Neural progenitor cell (in vitro differentiated cells): ENCODE data around the gene TAF4. TPM values are rescaled to one million over a fixed set of nuclear protein-coding genes. Genes with fewer than 3 reads are reported as not detected.

Experiments
- DNase-seq: peaks from one replicate; pipeline ENCODE4 v3.0.0-alpha.2; 2016; ENCODE audit warnings: low spot score
- H2AFZ ChIP-seq: fragments of 200-600 bp; sonication (generic); replicated peaks from 2 replicates; pipeline ENCODE4 v1.6.1; 2016; ENCODE audit warnings: antibody characterized with exemption
- H3F3A ChIP-seq: fragments of 200-600 bp; sonication (generic); 2 replicates; pipeline ENCODE4 v1.6.1; 2016; ENCODE audit warnings: antibody characterized with exemption, low read depth
- H3K27ac ChIP-seq: fragments of 200-600 bp; sonication (generic); 2 replicates; pipeline ENCODE4 v1.5.1; 2016; ENCODE audit warnings: mild to moderate bottlenecking
- H3K27me3 ChIP-seq: fragments of 200-600 bp; sonication (generic); 2 replicates; pipeline ENCODE4 v1.6.1; 2016; ENCODE audit warnings: mild to moderate bottlenecking, moderate library complexity
- H3K36me3 ChIP-seq: fragments of 200-600 bp; sonication (generic); 2 replicates; pipeline ENCODE4 v1.5.1; 2016
- H3K4me1 ChIP-seq: fragments of 200-600 bp; sonication (generic); 2 replicates; pipeline ENCODE4 v1.6.1; 2016; ENCODE audit warnings: mixed run types
- H3K4me2 ChIP-seq: fragments of 200-600 bp; sonication (generic); 2 replicates; pipeline ENCODE4 v1.6.1; 2016
- H3K4me3 ChIP-seq: fragments of 200-600 bp; sonication (generic); 2 replicates; pipeline ENCODE4 v1.5.1; 2016
- H3K79me2 ChIP-seq: fragments of 200-600 bp; sonication (generic); 2 replicates; pipeline ENCODE4 v1.6.1; 2016; ENCODE audit warnings: low read depth
- H3K9ac ChIP-seq: fragments of 200-600 bp; sonication (generic); 2 replicates; pipeline ENCODE4 v1.6.1; 2016
- H3K9me3 ChIP-seq: fragments of 200-600 bp; sonication (generic); 2 replicates; pipeline ENCODE4 v1.5.1; 2016; ENCODE audit warnings: low read depth
- H4K20me1 ChIP-seq: fragments of 200-600 bp; sonication (generic); 2 replicates; pipeline ENCODE4 v1.6.1; 2016; ENCODE audit warnings: low read depth
- H3K27ac Mint-ChIP-seq: 3 replicates; pipeline ENCODE4 v1.8.0; 2021; ENCODE audit warnings: mixed read lengths
- H3K27me3 Mint-ChIP-seq: 2 replicates; pipeline ENCODE4 v1.8.0; 2022; ENCODE audit warnings: low read depth, mild to moderate bottlenecking, inconsistent platforms, moderate library complexity, mixed read lengths; ENCODE audit not compliant: insufficient read depth
- H3K36me3 Mint-ChIP-seq: 3 replicates; pipeline ENCODE4 v1.8.0; 2021; ENCODE audit warnings: mixed read lengths
- H3K4me1 Mint-ChIP-seq: 3 replicates; pipeline ENCODE4 v1.8.0; 2021; ENCODE audit warnings: mixed read lengths
- H3K4me3 Mint-ChIP-seq: 3 replicates; pipeline ENCODE4 v1.8.0; 2021; ENCODE audit warnings: mild to moderate bottlenecking, moderate library complexity, mixed read lengths
- H3K9me3 Mint-ChIP-seq: 3 replicates; pipeline ENCODE4 v1.8.0; 2020; ENCODE audit warnings: mixed read lengths
- EZH2 ChIP-seq: fragments of 200-600 bp; sonication (generic); IDR thresholded peaks from 2 replicates; pipeline ENCODE4 v1.6.1; 2017; ENCODE audit warnings: antibody characterized with exemption, mild to moderate bottlenecking, moderate library complexity
- EZH2phosphoT487 ChIP-seq: fragments of 200-600 bp; sonication (generic); IDR thresholded peaks from 2 replicates; pipeline ENCODE4 v1.6.1; 2017; ENCODE audit warnings: antibody characterized with exemption
- total RNA-seq: library from RNA; depleted of rRNA; stranded (reverse); fragments of >200 nt; gene quantifications from 2 replicates; pipeline ENCODE4 v1.2.3, GENCODE V29; 2015; ENCODE audit warnings: low replicate concordance
- TF ChIP-seq, protein P1 (sequence below): fragments of 200-600 bp; sonication (generic); IDR thresholded peaks from 2 replicates; pipeline ENCODE4 v1.5.1; 2017; ENCODE audit warnings: antibody characterized with exemption, mild to moderate bottlenecking

Gene TAF4
- total RNA-seq, 1 donor from 2014 or later, result 9.9 TPM

- peaks cover 29% of the 10 kb centered on the region for H3K36me3 Mint-ChIP-seq
- no peaks in the 10 kb centered on the region for H3K36me3 ChIP-seq
These were observed 59.2 kb downstream of the TAF4 start for GRCh38 chr20:62006482-62006881.

DNA sequence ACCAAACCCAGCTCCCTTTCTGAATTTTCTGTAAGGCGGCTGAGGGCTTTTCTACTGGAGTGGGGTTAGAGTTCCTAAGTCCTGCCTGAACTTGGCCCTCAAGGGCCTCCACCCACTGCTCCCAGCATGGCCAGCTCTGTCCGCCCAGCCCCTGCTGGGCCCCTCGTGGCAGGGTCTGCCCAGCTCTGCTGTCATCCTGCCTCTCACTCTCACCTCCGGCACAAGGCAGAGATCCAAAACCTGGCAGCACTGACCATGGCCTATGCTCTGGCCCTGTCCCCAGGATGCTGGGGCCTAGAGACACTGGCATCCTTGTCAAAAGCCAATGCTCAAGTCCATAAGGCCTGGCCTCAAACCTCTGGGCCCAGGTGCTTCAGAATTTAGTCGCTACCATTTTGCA, 61.1 kb downstream of the TAF4 start:
- peaks cover 5% of the 10 kb centered on the region for H3K27me3 Mint-ChIP-seq
- Histone ChIP-seq H2AFZ (no peak overlapping the region), H3K79me2 (no peaks in the 10 kb centered on the region), H3K4me3 (no peak overlapping the region), H3K9me3 (no peaks in the 10 kb centered on the region), H3K9ac (no peak overlapping the region), H3K27me3 (no peaks in the 10 kb centered on the region), H3K36me3 (no peaks in the 10 kb centered on the region), H3K27ac (no peak overlapping the region), H3K4me1 (no peaks in the 10 kb centered on the region), H4K20me1 (peaks cover 5% of the 10 kb centered on the region), H3K4me2 (no peak overlapping the region), H3F3A (no peaks in the 10 kb centered on the region)
- no peak for DNase-seq
- no peak overlapping the region for H3K27ac Mint-ChIP-seq
- peaks cover 33% of the 10 kb centered on the region for H3K36me3 Mint-ChIP-seq
- no peaks in the 10 kb centered on the region for H3K4me1 Mint-ChIP-seq
- H3K4me3 Mint-ChIP-seq, result no peak overlapping the region
- TF ChIP-seq EZH2phosphoT487 (no peak), EZH2 (no peak)
- TF ChIP-seq, protein P1, sequence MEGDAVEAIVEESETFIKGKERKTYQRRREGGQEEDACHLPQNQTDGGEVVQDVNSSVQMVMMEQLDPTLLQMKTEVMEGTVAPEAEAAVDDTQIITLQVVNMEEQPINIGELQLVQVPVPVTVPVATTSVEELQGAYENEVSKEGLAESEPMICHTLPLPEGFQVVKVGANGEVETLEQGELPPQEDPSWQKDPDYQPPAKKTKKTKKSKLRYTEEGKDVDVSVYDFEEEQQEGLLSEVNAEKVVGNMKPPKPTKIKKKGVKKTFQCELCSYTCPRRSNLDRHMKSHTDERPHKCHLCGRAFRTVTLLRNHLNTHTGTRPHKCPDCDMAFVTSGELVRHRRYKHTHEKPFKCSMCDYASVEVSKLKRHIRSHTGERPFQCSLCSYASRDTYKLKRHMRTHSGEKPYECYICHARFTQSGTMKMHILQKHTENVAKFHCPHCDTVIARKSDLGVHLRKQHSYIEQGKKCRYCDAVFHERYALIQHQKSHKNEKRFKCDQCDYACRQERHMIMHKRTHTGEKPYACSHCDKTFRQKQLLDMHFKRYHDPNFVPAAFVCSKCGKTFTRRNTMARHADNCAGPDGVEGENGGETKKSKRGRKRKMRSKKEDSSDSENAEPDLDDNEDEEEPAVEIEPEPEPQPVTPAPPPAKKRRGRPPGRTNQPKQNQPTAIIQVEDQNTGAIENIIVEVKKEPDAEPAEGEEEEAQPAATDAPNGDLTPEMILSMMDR, result no peak
- no peaks in the 10 kb centered on the region for H3K9me3 Mint-ChIP-seq

More at GRCh38 chr20:62006482-62006881, 59.2 kb downstream of the TAF4 start:
- H3K4me2 ChIP-seq, result no peak overlapping the region
- H3F3A ChIP-seq, result peaks cover 6% of the 10 kb centered on the region
- peaks cover 4% of the 10 kb centered on the region for H3K27me3 Mint-ChIP-seq
- H3K4me1 ChIP-seq, result no peaks in the 10 kb centered on the region
- H3K9me3 ChIP-seq, result no peaks in the 10 kb centered on the region
- peaks cover 5% of the 10 kb centered on the region for H3K4me1 Mint-ChIP-seq
- DNase-seq, result no peak
- no peak overlapping the region for H3K27ac Mint-ChIP-seq
- no peak overlapping the region for H2AFZ ChIP-seq
- H3K9ac ChIP-seq, result no peak overlapping the region
- TF ChIP-seq, protein P1, result no peak
- TF ChIP-seq EZH2 (no peak), EZH2phosphoT487 (no peak)
- H3K4me3 Mint-ChIP-seq, result no peak overlapping the region
- no peak overlapping the region for H3K4me3 ChIP-seq
- H4K20me1 ChIP-seq, result peaks cover 21% of the 10 kb centered on the region
- no peak overlapping the region for H3K27ac ChIP-seq
- peaks cover 7% of the 10 kb centered on the region for H3K79me2 ChIP-seq
- no peaks in the 10 kb centered on the region for H3K27me3 ChIP-seq
- no peaks in the 10 kb centered on the region for H3K9me3 Mint-ChIP-seq

DNA sequence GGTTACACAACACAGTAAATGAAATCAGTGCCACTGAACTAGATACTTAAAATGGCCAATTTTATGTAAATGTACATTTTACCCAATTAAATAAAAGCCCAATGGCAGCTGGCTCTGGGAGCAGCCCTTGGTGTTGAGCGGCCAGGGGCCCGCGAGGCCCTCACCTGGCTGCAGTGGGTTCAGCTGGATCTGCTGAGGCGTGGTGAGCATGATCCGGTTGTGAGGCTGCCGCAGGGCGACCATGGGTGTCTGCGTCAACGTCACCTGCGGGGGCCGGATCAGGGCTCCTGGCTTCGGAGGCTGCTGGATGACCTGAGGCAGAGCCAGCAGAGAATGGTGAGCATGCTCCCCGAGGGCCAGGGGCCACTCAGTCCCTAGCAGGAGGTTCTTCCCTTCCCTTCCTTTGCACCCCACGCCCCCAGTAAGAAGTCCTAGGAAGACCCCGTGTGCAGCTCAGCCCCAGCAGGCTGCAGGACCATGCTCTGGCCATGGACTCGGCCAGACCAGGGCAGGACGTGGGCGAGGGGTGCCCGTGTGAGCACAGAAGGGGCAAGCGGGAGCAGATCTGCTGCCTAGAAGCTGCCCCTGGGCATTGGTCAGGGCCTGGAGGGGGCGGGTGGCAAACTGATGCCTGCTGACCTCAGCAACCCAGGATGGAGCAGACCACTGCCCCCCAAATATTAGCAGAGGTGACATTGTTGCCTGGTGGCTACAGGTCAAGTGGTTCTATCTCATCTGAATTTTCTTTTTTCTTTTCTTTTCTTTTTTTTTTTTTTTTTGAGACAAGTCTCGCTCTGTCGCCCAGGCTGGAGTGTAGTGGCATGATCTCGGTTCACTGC, 61.9 kb downstream of the TAF4 start:
- Mint-ChIP-seq H3K27ac (no peak overlapping the region), H3K4me1 (no peaks in the 10 kb centered on the region), H3K4me3 (no peak overlapping the region), H3K27me3 (peaks cover 5% of the 10 kb centered on the region), H3K36me3 (peaks cover 38% of the 10 kb centered on the region), H3K9me3 (no peaks in the 10 kb centered on the region)
- H3K27ac ChIP-seq, result no peak overlapping the region
- H2AFZ ChIP-seq, result no peak overlapping the region
- H3K4me3 ChIP-seq, result no peak overlapping the region
- no peak overlapping the region for H3K9ac ChIP-seq
- no peaks in the 10 kb centered on the region for H3K4me1 ChIP-seq
- H3K4me2 ChIP-seq, result no peak overlapping the region
- no peaks in the 10 kb centered on the region for H3F3A ChIP-seq
- H3K79me2 ChIP-seq, result no peaks in the 10 kb centered on the region
- TF ChIP-seq, protein P1, result no peak
- no peak for TF ChIP-seq EZH2
- no peak for TF ChIP-seq EZH2phosphoT487
- H3K27me3 ChIP-seq, result no peaks in the 10 kb centered on the region
- no peaks in the 10 kb centered on the region for H3K9me3 ChIP-seq
- H4K20me1 ChIP-seq, result peaks cover 4% of the 10 kb centered on the region
- no peaks in the 10 kb centered on the region for H3K36me3 ChIP-seq
- DNase-seq, result no peak
